ENCODE measurements around the gene APOA4.

GRCh38 chr11:116855413-116855812 lies 32.3 kb upstream of the APOA4 start:
- TF ChIP-seq CTCF (IDR thresholded peaks at IDR 0.05), result no peak
- TF ChIP-seq EZH2 (IDR thresholded peaks at IDR 0.05; ENCODE audit: borderline replicate concordance, insufficient read depth, low read depth, low read length, poor library complexity, severe bottlenecking), result no peak
